OCI-LY3 (cell line): ENCODE results near the gene USP34.

ENCODE experiments used
- H2AFZ ChIP-seq: fragments of 200-600, 300-600 bp; shearing (Covaris generic); 2 replicates; pipeline ENCODE4 v1.6.0; 2014; ENCODE audit warnings: antibody characterized with exemption, low read depth, low read length
- H3K27ac ChIP-seq: fragments of 200-600, 300-600 bp; sonication (generic); 2 replicates; pipeline ENCODE4 v1.5.1; 2014; ENCODE audit warnings: mild to moderate bottlenecking, low read length, moderate library complexity, mixed read lengths
- H3K27me3 ChIP-seq: fragments of 200-600, 300-600 bp; sonication (generic); 2 replicates; pipeline ENCODE4 v1.6.1; 2014; ENCODE audit warnings: low read depth, low read length, mixed read lengths
- H3K36me3 ChIP-seq: fragments of 200-600, 300-600 bp; sonication (generic); replicated peaks from 2 replicates; pipeline ENCODE3; 2014; ENCODE audit warnings: low read depth, low read length, mixed read lengths
- H3K4me1 ChIP-seq: fragments of 300-600, 200-600 bp; sonication (generic); 2 replicates; pipeline ENCODE4 v1.6.1; 2014; ENCODE audit warnings: low read length, mixed read lengths
- H3K4me2 ChIP-seq: fragments of 200-600, 300-600 bp; sonication (generic); 2 replicates; pipeline ENCODE4 v1.6.1; 2014; ENCODE audit warnings: low read length, mixed read lengths
- H3K4me3 ChIP-seq: fragments of 300-600, 200-600 bp; sonication (generic); 2 replicates; pipeline ENCODE4 v1.5.1; 2014; ENCODE audit warnings: antibody characterized with exemption, mild to moderate bottlenecking, low read length, moderate library complexity
- H3K79me2 ChIP-seq: fragments of 300-600, 200-600 bp; shearing (Covaris generic); 2 replicates; pipeline ENCODE4 v1.6.1; 2014; ENCODE audit warnings: mild to moderate bottlenecking, low read length, mixed read lengths
- H3K9ac ChIP-seq: fragments of 300-600, 200-600 bp; shearing (Covaris generic); 2 replicates; pipeline ENCODE4 v1.6.0; 2014; ENCODE audit warnings: mild to moderate bottlenecking, low read length, moderate library complexity
- H3K9me3 ChIP-seq: fragments of 200-600, 300-600 bp; shearing (Covaris generic); 2 replicates; pipeline ENCODE4 v1.6.1; 2014; ENCODE audit warnings: low read length, mixed read lengths; ENCODE audit not compliant: insufficient read depth
- H4K20me1 ChIP-seq: fragments of 200-600, 300-600 bp; sonication (generic); 2 replicates; pipeline ENCODE4 v1.6.1; 2016; ENCODE audit warnings: low read length, mixed read lengths; ENCODE audit not compliant: insufficient read depth
- EZH2phosphoT487 ChIP-seq: fragments of 200-600 bp; shearing (Covaris generic); IDR thresholded peaks from 2 replicates; pipeline ENCODE4 v1.6.1; 2018; ENCODE audit warnings: antibody characterized with exemption, mixed run types, low read depth
- TF ChIP-seq, protein P1 (sequence below): fragments of 200-600, 300-600 bp; sonication (generic); IDR thresholded peaks from 2 replicates; pipeline ENCODE4 v1.5.1; 2014; ENCODE audit warnings: antibody characterized with exemption, low read length, low read depth

Gene USP34

DNA sequence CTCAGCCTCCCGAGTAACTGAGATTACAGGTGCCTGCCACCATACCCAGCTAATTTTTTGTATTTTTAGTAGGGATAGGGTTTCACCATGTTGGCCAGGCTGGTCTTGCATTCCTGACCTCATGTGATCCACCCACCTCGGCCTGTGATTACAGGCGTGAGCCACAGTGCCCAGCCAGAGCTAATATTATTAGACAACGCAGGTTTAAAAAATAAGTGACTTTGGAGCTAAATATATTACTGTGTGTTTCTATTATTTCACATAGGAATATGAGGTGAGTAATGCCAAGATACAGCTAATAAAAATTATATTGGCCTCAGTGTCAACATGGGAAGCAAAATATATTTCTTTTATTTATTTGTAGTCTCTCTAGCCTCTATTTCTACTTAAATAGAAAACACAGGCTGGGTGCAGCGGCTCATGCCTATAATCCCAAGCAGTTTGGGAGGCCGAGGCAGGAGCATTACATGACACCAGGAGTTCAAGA is 188.7 kb downstream of the USP34 start:
- H3K9me3 ChIP-seq = no peaks in the 10 kb centered on the region
- H3K4me3 ChIP-seq = no peak overlapping the region
- no peak overlapping the region for H3K27ac ChIP-seq
- TF ChIP-seq, protein P1, sequence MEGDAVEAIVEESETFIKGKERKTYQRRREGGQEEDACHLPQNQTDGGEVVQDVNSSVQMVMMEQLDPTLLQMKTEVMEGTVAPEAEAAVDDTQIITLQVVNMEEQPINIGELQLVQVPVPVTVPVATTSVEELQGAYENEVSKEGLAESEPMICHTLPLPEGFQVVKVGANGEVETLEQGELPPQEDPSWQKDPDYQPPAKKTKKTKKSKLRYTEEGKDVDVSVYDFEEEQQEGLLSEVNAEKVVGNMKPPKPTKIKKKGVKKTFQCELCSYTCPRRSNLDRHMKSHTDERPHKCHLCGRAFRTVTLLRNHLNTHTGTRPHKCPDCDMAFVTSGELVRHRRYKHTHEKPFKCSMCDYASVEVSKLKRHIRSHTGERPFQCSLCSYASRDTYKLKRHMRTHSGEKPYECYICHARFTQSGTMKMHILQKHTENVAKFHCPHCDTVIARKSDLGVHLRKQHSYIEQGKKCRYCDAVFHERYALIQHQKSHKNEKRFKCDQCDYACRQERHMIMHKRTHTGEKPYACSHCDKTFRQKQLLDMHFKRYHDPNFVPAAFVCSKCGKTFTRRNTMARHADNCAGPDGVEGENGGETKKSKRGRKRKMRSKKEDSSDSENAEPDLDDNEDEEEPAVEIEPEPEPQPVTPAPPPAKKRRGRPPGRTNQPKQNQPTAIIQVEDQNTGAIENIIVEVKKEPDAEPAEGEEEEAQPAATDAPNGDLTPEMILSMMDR = no peak
- TF ChIP-seq EZH2phosphoT487 = no peak
- H3K79me2 ChIP-seq = no peaks in the 10 kb centered on the region
- H3K36me3 ChIP-seq = peaks cover 12% of the 10 kb centered on the region
- H3K9ac ChIP-seq = no peak overlapping the region
- H3K27me3 ChIP-seq = no peaks in the 10 kb centered on the region
- H3K4me2 ChIP-seq = no peak overlapping the region
- no peaks in the 10 kb centered on the region for H4K20me1 ChIP-seq
- H2AFZ ChIP-seq = no peak overlapping the region
- H3K4me1 ChIP-seq = no peaks in the 10 kb centered on the region

DNA sequence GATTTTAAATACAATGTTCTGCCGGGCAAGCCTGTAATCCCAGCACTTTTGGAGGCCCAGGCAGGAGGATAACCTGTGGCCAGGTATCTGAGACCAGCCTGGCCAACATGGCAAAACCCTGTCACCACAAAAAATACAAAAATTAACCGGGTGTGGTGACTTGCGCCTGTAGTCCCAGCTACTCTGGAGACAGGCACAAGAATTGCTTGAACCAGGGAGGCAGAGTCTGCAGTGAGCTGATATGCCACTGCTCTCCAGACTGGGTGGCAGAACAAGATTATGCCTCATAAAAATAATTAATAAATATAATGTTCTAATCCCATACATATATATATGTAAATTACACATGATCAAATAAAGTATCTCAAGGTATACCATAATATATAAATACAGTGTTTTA is 189.6 kb downstream of the USP34 start:
- no peak overlapping the region for H2AFZ ChIP-seq
- H3K79me2 ChIP-seq = no peaks in the 10 kb centered on the region
- H3K4me3 ChIP-seq = no peak overlapping the region
- no peaks in the 10 kb centered on the region for H3K27me3 ChIP-seq
- H3K36me3 ChIP-seq = peaks cover 12% of the 10 kb centered on the region
- no peak overlapping the region for H3K9ac ChIP-seq
- no peaks in the 10 kb centered on the region for H3K4me1 ChIP-seq
- H3K27ac ChIP-seq = no peak overlapping the region
- H3K9me3 ChIP-seq = no peaks in the 10 kb centered on the region
- H4K20me1 ChIP-seq = no peaks in the 10 kb centered on the region
- TF ChIP-seq, protein P1 = no peak
- TF ChIP-seq EZH2phosphoT487 = no peak
- H3K4me2 ChIP-seq = no peak overlapping the region

DNA sequence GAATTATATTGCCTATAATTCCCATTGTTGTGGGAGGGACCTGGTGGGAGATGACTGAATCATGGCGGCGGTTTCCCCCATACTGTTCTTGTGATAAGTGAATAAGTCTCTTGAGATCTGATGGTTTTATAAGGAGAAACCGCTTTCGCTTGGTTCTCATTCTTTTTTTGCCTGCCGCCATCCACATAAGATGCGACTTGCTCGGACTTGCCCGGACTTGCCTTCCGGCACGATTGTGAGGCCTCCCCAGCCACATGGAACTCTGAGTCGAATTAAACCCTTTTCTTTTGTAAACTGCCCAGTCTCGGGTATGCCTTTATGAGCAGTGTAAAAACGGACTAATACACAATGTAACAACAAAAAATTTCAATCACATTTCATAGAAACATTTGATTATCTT is 193.1 kb downstream of the USP34 start:
- TF ChIP-seq, protein P1 = no peak
- no peak for TF ChIP-seq EZH2phosphoT487
- no peaks in the 10 kb centered on the region for H4K20me1 ChIP-seq
- no peaks in the 10 kb centered on the region for H3K4me1 ChIP-seq
- no peak overlapping the region for H3K4me2 ChIP-seq
- no peaks in the 10 kb centered on the region for H3K79me2 ChIP-seq
- no peak overlapping the region for H2AFZ ChIP-seq
- no peak overlapping the region for H3K4me3 ChIP-seq
- H3K27ac ChIP-seq = no peak overlapping the region
- H3K27me3 ChIP-seq = no peaks in the 10 kb centered on the region
- peaks cover 13% of the 10 kb centered on the region for H3K36me3 ChIP-seq
- no peak overlapping the region for H3K9ac ChIP-seq
- H3K9me3 ChIP-seq = no peaks in the 10 kb centered on the region

DNA sequence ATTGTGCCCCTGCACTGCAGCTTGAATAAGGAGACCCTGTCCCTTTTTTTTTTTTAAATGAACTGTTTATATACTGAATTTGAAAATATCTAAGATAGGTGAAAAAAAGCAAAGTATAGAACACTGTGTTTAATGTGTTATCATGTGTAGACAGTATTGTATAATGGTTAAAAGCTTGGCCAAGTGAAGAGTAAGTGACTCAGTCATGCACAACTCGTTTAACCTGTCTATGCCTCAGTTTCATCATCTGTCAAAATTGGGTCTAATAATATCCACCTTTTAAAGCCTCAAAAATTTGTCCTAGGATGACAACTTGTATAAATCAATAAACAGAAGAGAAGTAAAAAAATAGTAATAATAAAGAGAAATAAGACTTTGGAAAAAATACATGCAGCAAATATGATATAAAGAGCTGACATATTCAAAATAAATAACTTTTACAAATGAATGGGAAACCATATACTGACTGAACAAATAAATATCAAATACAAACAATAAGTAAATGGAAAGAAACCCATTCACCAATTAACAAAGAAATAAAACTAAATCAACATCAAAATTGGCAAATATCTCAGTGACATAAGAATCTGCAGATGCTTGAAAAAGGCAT is 195.2 kb downstream of the USP34 start:
- H2AFZ ChIP-seq = no peak overlapping the region
- H3K9me3 ChIP-seq = no peaks in the 10 kb centered on the region
- H3K79me2 ChIP-seq = no peaks in the 10 kb centered on the region
- H3K27ac ChIP-seq = no peak overlapping the region
- no peaks in the 10 kb centered on the region for H4K20me1 ChIP-seq
- H3K27me3 ChIP-seq = no peaks in the 10 kb centered on the region
- TF ChIP-seq, protein P1 = no peak
- no peak for TF ChIP-seq EZH2phosphoT487
- no peak overlapping the region for H3K9ac ChIP-seq
- no peak overlapping the region for H3K4me2 ChIP-seq
- H3K4me1 ChIP-seq = no peaks in the 10 kb centered on the region
- peaks cover 13% of the 10 kb centered on the region for H3K36me3 ChIP-seq
- H3K4me3 ChIP-seq = no peak overlapping the region
